Tibial artery (tissue), 4 donors: ENCODE measurements around the gene HLX.

Source experiments
- DNase-seq, 2 donors: peaks; one replicate each; pipeline ENCODE4 v3.0.0-alpha.2; 2019
- H3K27ac ChIP-seq, 2 donors: fragments of 200-600 bp; sonication (generic) in 1 of 2; 1 replicate in 1 of 2; 2 replicates in 1 of 2; pipeline ENCODE4 v1.5.1; 2018 to 2019; ENCODE audit warnings: mild to moderate bottlenecking in 1 of 2
- H3K27me3 ChIP-seq, 2 donors: fragments of 200-600 bp; sonication (generic) in 1 of 2; one replicate each; pipeline versions ENCODE4 v1.5.1 to v1.6.0; 2016 to 2019
- H3K36me3 ChIP-seq, 3 donors: fragments of 200-600 bp; sonication (generic) in 2 of 3; one replicate each; pipeline ENCODE4 v1.5.1; 2016 to 2019; ENCODE audit warnings: mild to moderate bottlenecking in 2 of 3
- H3K4me1 ChIP-seq, 4 donors: fragments of 200-600 bp; sonication (generic) in 2 of 4; 1 replicate in 3 of 4; 2 replicates in 1 of 4; pipeline ENCODE4 v1.5.1; 2016 to 2019
- H3K4me3 ChIP-seq, 2 donors: fragments of 200-600 bp; sonication (generic) in 1 of 2; 1 replicate in 1 of 2; 2 replicates in 1 of 2; pipeline ENCODE4 v1.5.1; 2018 to 2019; ENCODE audit warnings: mild to moderate bottlenecking in 2 of 2
- H3K9me3 ChIP-seq, 3 donors: fragments of 200-600 bp; sonication (generic) in 1 of 3; one replicate each; pipeline ENCODE4 v1.5.1; 2016 to 2019
- CTCF ChIP-seq, 2 experiments: fragments of 200-600 bp in 1 of 2; fragments of 450-650 bp in 1 of 2; IDR thresholded peaks; one replicate each; pipeline ENCODE4 v1.5.1; 2017 to 2019; ENCODE audit warnings: antibody characterized with exemption in 2 of 2, mild to moderate bottlenecking in 1 of 2, moderate library complexity in 1 of 2
- intact Hi-C: fragments of 100-400 bp; cut with DNase I; formaldehyde crosslinking; loops from one replicate; pipeline ENCODE4 v1.15.0; 2023; ENCODE audit warnings: low total_unique reads

Gene HLX

GRCh38 chr1:220921498-220921897, 42.3 kb downstream of the HLX start:
- Histone ChIP-seq H3K27me3 (no peaks in the 10 kb centered on the region), H3K9me3 (no peaks in the 10 kb centered on the region), H3K4me3 (no peak overlapping the region), H3K36me3 (no peaks in the 10 kb centered on the region), H3K4me1 (no peaks in the 10 kb centered on the region), H3K27ac (no peak overlapping the region)
- intact Hi-C loops = no loop called here
- DNase-seq = no peak
- TF ChIP-seq CTCF (IDR thresholded peaks at IDR 0.05) = no peak

GRCh38 chr1:220921971-220922635, 42.9 kb downstream of the HLX start:
- Histone ChIP-seq H3K27ac (no peak overlapping the region), H3K4me3 (no peak overlapping the region), H3K9me3 (no peaks in the 10 kb centered on the region), H3K4me1 (no peaks in the 10 kb centered on the region), H3K27me3 (no peaks in the 10 kb centered on the region), H3K36me3 (no peaks in the 10 kb centered on the region)
- DNase-seq = no peak
- intact Hi-C loops = no loop called here
- TF ChIP-seq CTCF (IDR thresholded peaks at IDR 0.05) = no peak

GRCh38 chr1:220922951-220923350, 43.7 kb downstream of the HLX start:
- no peak for TF ChIP-seq CTCF (IDR thresholded peaks at IDR 0.05)
- no peak for DNase-seq
- H3K4me3 ChIP-seq = no peak overlapping the region
- intact Hi-C loops = no loop called here
- H3K27me3 ChIP-seq = no peaks in the 10 kb centered on the region
- no peaks in the 10 kb centered on the region for H3K36me3 ChIP-seq
- H3K9me3 ChIP-seq = no peaks in the 10 kb centered on the region
- H3K27ac ChIP-seq = no peak overlapping the region
- no peaks in the 10 kb centered on the region for H3K4me1 ChIP-seq

GRCh38 chr1:220924331-220924970, 45.2 kb downstream of the HLX start:
- intact Hi-C loops = no loop called here
- Histone ChIP-seq H3K9me3 (no peaks in the 10 kb centered on the region), H3K27ac (no peak overlapping the region), H3K27me3 (no peaks in the 10 kb centered on the region), H3K4me3 (no peak overlapping the region), H3K4me1 (no peaks in the 10 kb centered on the region), H3K36me3 (no peaks in the 10 kb centered on the region)
- DNase-seq = no peak
- no peak for TF ChIP-seq CTCF (IDR thresholded peaks at IDR 0.05)

GRCh38 chr1:220925707-220926106, 46.5 kb downstream of the HLX start:
- H3K27ac ChIP-seq = no peak overlapping the region
- intact Hi-C loops = no loop called here
- no peaks in the 10 kb centered on the region for H3K27me3 ChIP-seq
- no peaks in the 10 kb centered on the region for H3K36me3 ChIP-seq
- H3K4me1 ChIP-seq = no peaks in the 10 kb centered on the region
- TF ChIP-seq CTCF (IDR thresholded peaks at IDR 0.05) = no peak
- H3K4me3 ChIP-seq = no peak overlapping the region
- no peaks in the 10 kb centered on the region for H3K9me3 ChIP-seq
- DNase-seq = no peak
